22Rv1 (cell line): ENCODE data around the gene GOLGA7B.

Source experiments
- CTCF ChIP-seq: fragments of 450-650 bp; IDR thresholded peaks from 2 replicates; pipeline ENCODE4 v1.5.1; 2017; ENCODE audit warnings: mild to moderate bottlenecking
- ZFX ChIP-seq: fragments of 450-650 bp; IDR thresholded peaks from 2 replicates; pipeline ENCODE4 v1.6.1; 2017; ENCODE audit warnings: antibody characterized with exemption, borderline replicate concordance

- TF ChIP-seq CTCF: no peak
- TF ChIP-seq ZFX: no peak
Measured at GRCh38 chr10:97823734-97824133, 25.9 kb upstream of the GOLGA7B start.
